GM21367 (cell line): ENCODE data around the gene BCAS3.

Experiments
- ATAC-seq: cut with Tn5 transposase; IDR thresholded peaks from one replicate; pipeline ENCODE4 v1.9.1; 2021; ENCODE audit not compliant: unreplicated experiment

Gene BCAS3

DNA sequence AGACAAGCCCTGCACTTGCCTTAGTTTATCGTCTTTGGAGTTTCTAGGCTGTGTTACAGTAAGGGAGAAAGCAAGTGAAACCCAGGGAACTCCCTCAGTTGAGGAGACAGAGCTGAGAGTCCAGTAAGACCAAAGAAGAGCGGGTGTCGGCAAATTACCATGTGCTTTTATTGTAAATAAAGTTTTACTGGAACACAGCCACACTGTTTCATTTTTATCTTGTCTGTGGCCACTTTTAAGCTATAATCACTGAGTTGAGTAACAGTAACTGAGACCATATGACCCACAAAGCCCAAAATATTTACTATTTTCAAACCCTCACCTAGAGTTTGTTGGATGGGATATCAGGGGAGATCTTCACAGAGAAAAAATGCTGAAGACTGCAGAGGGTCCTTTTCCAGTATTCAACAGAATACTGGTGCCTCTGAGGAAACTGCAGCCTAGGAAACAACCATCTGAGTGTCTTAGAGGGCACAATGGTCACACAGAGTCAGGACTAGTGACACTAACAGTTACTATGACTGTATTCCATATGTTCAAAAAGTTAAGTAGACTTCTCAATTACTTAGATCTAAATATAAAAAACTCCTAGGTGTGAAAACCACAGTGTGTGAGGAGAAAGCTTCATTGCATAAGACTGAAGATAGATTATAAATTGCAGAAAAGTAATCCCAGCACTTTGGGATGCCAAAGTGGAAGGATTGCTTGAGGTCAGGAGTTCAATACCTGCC lies 370.9 kb downstream of the BCAS3 start:
- ATAC-seq = no peak

DNA sequence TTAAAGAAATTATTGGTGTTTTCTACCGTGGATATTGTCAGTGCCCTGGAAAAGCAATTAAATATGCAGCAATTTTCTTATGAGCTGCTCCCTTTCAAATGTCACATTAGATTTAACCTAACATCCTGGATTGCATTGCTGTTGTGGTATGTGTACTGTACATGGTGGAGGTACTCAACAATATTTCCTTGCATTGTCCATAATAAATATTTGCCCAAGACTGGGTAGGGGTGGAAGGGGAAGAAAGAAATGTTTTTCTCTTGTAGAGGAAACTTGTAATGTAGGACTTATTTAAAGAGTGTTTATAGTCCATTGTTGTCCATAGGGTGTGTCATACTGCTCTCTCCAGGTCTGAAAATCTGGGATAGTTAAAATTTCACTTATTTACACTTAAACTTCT lies 375.8 kb downstream of the BCAS3 start:
- no peak for ATAC-seq

DNA sequence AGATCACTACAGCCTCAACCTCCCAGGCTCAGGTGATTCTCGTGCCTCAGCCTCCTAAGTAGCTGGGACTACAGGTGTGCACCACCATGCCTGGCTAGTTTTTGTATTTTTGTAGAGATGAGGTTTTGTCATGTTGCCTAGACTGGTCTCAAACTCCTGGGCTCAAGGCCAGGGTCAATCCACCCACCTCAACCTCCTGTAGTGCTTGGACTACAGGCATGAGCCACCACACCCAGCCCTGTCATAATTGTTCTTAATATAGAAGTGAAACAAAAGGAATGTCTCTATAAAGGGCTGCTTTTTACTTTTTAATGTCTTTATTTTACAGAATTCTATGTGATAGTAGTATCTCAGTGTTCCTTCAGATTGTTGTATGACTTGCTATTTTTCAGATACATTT lies 376.8 kb downstream of the BCAS3 start:
- ATAC-seq = no peak

DNA sequence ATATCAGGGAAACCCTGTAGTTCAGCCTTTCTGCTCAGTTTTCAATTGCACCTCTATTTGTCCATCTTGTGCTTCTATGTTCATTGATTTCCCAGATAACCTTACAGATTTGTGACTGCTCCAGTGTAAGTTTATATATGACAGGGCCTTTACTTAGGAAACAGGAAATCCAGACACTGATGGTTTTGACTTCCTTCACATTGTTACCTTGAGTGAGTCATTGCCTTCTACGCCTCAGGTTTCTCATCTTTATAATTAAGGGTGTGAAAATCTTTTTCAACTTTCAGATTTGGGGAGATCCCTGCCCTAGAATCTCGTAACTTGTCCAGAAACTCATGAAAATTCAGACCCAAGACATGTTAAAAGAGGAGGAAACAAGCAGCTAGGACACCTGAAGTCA lies 379.6 kb downstream of the BCAS3 start:
- no peak for ATAC-seq

DNA sequence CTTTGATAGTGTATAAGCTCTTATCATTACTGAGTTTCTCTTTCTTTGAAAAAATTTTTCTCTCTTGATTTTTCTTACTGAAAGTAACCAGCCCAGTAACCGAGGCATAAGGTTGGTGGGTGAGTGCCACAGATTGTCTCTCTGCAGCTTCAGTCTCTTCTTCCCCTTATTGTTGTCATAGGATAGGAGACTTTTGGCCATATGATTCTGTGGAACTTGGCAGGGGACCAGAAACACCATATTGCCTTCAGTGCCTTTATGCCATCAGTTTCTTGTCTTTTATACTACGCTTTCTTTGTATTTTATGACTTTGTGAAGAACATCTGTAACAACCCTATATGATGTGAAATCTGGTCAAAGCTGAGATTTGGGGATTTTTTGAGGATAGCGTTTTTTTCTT lies 380.4 kb downstream of the BCAS3 start:
- ATAC-seq = no peak

DNA sequence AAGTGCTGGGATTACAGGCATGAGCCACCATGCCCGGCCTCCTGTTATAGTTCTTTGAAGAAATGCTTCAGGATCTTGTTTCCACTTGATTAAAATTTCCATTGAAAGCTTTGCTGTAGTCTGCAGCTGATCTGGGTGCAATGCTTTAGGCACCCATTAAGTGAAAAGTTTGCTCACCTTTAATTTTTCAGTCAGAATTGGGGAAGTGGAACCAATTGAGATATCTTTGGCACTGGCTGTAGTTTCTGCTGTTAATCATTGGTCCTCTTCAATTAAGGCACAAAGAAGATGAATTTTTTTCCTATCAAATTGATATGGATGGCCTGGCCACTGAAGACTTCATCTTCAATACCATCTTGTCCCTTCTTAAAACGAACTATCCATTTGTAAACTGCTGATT lies 385.9 kb downstream of the BCAS3 start:
- ATAC-seq = no peak

DNA sequence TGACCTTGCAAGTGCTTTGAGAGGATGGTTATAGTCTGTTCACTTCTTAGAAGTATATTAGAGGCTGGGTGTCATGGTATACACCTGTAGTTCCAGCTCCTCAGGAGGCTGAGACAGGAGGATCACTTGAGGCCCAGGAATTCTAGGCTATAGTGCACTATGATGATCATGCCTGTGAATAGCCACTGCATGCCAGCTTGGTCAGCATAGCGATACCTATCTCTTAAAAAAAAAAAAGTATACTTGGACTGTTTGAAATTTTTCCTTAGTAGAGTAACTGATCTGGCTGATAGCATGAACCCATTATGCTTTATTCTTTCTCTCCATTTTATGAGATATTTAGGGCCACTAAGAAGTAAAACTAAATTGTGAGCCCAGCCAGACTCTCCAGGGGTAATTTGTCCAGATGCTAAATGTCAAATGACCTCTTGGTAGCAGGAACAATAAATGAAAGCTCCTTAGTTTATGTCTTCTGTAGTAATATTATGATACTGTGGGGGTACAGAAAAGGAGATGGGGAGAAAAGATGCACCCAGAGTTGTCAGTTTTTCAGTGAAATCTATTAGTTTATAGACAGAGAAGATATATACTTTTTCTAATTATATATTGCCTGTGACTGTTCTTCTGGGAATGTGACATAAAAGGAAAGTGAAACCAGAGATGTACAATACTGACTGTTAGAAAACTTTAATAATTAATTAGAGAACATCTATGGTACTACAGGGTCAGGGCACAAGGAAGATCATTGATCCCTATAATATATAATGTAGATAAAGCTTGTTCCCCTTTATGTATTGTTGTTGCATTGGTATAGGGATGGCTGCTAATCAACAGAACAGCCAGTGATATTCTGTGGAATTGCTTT lies 386.7 kb downstream of the BCAS3 start:
- no peak for ATAC-seq

DNA sequence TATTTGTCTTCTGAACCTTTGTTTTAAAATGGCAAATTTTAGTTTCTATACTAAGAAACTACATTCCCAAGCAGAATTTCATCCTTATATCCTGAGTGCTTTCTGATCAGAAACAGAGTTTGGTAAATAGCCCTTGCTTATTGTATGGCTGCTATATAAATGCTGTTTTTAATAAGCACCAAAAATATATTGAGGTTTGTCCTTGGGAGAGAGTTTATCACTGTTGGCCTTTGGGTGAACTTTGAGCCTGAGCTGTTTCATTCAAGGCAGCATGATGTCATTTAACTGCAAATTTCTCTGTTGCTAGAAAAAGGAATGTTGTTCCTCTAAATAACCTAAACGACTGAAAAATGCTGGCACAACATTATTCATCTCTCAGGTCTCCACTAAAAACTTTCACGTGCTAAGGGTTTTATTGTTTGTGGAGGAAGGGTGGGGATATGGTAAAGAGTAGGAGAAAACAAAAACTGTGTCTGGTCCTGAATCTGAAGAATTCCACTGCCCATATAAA lies 387.7 kb downstream of the BCAS3 start:
- no peak for ATAC-seq

DNA sequence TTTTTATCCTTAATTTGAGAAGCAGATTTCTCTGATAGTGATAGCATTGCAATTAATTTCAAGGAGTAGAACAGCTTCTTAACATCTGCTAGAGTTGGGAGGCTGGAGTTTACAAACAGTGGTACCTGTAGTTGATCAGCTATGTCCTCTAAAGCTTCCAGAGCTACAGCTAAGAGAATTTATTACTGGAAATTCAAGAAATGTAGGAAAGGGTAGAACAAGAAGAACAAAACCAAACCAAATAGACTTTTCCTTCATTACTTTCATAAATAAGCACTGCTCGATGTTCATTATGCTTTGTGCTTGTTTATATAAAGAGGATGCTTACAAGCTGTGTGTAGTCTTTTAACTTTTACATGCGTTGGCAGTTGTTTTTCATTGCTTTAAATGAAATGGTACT lies 388.4 kb downstream of the BCAS3 start:
- ATAC-seq = no peak

DNA sequence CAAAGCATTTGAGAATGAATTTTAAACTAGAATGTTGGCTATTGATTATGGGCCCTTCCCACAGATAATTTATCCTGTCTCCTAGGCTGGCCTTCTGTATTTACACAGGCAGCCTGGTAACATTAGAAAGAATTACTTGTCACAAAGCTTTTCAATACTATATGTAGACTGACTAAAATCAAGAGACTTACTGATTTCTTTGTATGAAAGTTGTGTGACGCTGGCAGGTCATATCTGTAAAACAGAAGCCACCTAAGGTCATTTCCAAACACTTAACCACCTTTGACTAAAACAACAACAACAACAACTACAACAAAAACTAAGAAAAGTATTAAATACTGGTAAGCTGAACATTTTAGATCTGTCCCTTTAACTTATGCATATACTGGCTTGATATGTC lies 393.0 kb downstream of the BCAS3 start:
- no peak for ATAC-seq

DNA sequence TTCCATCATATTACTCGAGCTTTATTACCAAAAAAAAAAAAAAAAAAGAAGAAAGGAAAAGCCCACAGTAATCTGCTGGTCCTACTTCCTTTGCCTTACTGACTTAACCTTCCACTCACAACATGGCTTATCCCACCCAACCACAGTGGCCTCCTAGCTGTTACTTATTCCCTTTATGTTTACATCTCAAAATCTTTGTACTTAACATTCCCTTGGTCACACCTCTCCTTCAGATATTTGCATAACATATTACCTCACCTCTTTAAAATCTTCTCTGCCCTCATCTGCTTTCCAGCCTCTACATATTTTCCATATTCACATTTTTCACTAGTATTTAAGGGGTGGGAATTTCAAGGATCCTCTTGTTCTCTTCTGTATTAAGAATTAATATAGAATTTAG lies 395.0 kb downstream of the BCAS3 start:
- no peak for ATAC-seq

DNA sequence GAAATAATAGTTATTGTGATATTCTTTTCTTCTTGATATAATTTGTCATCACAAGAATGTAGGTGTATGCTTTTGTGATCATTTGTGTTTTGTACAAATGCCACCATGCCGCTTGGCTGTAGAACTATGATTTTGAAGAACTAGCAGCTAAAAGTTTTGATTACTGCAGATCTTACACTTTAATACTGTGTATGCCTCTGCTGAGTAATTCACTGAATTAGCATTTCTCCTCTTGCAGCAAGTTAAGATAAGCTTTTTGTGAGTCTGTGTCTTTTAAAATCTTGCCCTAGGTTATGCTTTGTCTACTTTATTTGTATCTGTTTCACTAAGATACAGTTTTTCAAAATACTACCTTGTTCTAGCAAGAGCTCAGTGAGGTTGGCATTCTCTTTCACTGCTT lies 395.5 kb downstream of the BCAS3 start:
- no peak for ATAC-seq

DNA sequence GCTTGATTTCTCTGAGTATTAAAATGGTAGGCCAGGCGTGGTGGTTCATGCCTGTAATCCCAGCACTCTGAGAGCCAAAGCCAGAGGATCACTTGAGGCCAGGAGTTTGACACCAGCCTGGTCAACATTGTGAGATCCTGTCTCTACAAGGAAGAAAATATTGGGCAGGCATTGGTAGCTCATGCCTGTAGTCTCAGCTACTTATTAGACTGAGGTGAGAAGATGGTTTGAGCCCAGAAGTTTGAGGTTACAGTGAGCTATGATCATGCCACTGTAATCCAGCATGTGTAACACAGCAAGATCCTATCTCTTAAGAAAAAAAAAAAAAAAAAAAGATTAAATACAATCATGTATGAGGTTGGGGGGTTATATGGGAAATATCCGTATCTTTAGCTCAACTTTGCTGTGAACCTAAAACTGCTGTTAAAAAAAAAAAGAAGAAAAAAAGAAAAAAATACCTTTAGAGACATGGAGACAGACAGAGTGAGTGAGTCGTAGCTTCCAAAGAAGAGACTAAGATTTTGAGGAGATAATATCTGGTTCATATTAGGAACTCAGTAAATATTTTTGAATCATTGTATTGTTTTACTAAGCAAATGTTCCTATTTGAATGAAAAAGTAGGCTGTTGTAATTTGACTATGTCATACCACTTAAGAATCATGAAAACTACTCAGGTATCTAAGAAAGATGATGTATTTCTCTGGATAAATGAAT lies 396.3 kb downstream of the BCAS3 start:
- ATAC-seq = no peak

DNA sequence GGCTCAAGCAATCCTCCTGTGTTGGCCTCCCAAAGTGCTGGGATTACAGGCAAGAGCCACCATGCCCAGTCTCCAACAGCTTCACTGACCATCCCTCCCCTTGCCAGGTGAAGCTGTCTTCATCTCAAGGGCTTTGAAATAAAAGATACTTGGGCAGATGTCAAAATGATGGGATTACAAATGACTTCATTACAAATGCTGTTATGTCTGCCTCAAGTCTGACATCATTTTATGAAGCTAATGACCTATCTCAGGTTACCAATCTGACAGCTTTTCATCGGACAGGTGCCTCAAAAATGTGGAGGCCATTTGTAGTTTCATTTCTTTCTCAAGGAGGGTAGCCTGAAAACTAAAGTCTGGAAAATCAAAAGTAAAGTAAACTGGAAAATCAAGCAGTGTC lies 398.3 kb downstream of the BCAS3 start:
- no peak for ATAC-seq

DNA sequence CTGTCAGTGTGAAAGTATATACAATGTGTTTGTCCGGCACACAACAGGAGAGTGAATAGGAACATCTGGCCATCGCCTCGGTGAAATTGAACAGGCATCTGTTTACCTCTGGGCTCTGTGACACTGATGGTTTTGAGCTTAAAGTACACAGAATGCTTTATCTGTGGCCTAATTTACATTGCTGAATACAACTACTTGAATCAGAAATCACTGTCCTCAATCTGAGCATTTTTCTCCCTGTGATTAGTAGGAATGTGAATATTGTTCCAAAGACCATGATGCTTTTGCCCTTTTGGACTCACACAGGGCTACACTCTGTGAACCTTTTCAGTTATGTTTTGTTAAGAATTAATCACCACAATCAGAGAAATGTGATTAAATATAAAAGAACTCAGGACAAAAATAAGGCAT lies 399.0 kb downstream of the BCAS3 start:
- ATAC-seq = no peak

DNA sequence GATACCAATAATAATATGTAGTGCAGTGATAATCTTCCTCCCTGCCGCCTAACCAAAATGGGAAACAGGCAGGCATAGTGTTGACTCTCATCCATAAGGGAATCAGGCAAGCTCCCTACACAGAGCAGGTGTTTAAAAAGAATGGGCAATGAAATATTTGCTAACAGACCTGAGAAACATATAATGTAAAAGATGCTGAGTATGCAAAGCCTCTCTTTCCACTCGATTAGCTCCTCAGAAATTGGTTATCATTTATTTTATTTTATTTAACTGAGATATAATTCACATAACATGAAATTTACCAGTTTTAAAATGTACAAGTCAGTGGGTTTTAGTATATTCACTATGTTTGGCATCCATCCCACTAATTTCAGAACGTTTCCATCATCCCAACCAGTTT lies 404.3 kb downstream of the BCAS3 start:
- no peak for ATAC-seq

DNA sequence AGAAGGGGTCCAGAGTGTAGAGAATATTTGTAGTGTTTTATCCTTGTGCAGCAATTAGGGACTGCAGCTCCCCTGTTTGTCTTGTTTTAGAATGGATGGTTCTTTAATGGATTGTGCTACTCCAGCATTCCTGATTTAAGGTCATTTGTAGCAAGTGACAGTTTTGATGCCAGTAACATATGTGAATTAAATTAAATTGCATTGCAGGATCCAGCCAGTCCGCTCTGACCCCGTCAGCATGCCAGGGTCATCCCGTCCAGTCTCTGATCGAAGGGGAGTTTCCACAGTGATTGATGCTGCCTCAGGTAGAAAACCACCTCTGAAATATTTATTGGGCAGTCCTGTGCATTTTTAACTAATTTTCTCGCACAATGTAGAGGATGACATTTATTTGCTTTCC lies 406.6 kb downstream of the BCAS3 start:
- ATAC-seq = no peak

DNA sequence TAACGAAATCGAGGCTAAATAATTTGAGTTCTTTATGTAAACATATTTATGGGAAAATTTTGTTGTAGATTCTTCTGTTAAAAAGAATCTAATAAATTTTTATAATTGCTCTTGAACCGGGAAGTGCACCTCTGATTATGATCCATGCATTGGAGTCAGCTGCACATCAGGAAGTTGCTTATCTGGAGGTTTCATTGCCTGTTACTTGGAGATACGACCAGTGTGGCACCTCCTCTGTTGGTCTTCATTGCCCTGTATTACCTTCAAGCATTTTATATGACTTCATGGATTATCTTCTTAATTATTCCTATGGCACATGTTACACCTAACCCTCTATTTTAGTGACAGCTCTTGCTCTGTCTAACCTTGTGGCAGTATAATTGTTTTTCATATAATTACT lies 409.4 kb downstream of the BCAS3 start:
- ATAC-seq = no peak

DNA sequence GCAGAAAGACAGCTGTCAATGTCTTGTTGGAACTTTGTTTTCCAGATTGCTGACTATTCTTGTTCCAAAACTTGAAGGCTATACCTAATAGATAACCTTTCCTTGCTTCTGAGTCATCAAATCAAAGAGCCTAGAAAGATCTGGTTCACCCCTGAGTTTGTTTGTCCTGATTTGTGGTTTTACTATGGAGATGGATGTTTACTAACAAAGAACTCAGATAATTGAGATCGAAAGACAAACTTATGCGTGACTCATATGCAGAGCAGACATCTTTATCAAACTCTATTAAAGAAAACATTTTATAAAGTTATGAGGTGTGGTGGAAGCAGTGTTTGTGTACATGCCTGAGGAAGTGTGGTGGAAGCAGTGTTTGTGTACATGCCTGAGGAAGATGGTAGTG lies 410.9 kb downstream of the BCAS3 start:
- ATAC-seq = no peak

DNA sequence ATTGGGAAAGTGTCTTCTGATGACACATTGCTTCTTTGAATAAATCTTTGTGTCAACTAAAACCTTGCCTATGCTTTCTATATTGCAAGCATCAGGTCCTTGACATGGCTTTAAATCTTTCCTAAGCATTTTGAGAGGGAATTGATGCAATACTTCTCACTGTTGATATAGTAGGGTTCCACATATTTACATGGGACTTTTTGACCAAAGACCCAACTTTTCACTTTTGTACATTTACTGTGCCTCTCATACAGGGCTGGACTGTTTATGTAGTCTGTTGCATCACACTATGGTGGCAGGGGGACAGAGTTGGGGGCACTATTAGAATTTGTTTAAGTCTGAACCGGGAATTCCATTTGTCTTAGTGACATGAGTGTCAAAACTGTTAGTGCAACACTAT lies 413.4 kb downstream of the BCAS3 start:
- no peak for ATAC-seq

DNA sequence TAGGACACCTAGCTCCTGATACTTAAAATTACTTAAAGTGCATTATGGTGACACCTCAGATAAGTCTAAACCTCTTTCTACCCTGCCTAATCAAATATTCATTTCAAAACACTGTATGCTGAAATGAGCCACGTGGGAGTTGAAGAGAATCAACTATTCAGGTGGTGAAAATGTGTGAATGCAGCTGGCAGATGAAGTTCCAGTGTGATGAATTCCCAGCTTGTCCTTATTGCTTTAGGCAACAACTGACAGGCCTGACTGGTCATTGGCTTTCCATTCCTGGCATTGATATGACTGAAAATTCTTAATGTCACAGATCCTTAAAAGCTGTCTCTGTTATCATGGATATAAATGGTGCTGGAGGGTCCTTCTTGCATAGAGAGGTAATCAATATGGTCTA lies 420.1 kb downstream of the BCAS3 start:
- ATAC-seq = no peak

DNA sequence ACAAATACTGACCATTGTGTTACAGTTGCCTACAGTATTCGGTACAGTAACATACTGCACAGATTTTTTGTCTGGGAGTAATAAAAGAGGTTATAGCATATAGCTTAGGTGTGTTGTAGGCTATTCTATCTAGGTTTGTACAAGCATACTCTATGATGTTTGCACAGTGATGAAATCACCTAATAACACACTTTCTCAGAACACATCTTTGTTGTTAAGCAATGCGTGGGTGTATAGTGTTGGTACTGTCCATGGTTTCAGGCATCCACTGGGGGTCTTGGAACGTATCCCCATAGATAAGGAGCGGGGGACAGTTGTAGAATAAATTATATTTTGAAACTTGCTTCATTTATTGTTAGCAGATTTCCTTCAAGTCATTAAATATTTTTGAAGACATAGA lies 428.7 kb downstream of the BCAS3 start:
- ATAC-seq = no peak
